MM.1S (cell line): ENCODE measurements around the gene LILRA2.

Experiments used
- CTCF ChIP-seq: fragments of 300-600 bp; sonication (generic); IDR thresholded peaks from 2 replicates; pipeline ENCODE4 v1.5.1; 2016; ENCODE audit warnings: antibody characterized with exemption, low read length, mixed read lengths
- EZH2phosphoT487 ChIP-seq: fragments of 300-600 bp; sonication (generic); IDR thresholded peaks from 2 replicates; pipeline ENCODE4 v1.6.1; 2018; ENCODE audit warnings: antibody characterized with exemption, low read length

- TF ChIP-seq EZH2phosphoT487 = no peak
- no peak for TF ChIP-seq CTCF
Measured at GRCh38 chr19:54549224-54549623, 24.4 kb upstream of the LILRA2 start.
